Stromal cell of bone marrow (primary cell): ENCODE data around the gene SLC35E2B.

Experiments
- DNase-seq: peaks from one replicate; pipeline ENCODE4 v3.0.0-alpha.2; 2012; ENCODE audit warnings: low read depth

Gene SLC35E2B

DNA sequence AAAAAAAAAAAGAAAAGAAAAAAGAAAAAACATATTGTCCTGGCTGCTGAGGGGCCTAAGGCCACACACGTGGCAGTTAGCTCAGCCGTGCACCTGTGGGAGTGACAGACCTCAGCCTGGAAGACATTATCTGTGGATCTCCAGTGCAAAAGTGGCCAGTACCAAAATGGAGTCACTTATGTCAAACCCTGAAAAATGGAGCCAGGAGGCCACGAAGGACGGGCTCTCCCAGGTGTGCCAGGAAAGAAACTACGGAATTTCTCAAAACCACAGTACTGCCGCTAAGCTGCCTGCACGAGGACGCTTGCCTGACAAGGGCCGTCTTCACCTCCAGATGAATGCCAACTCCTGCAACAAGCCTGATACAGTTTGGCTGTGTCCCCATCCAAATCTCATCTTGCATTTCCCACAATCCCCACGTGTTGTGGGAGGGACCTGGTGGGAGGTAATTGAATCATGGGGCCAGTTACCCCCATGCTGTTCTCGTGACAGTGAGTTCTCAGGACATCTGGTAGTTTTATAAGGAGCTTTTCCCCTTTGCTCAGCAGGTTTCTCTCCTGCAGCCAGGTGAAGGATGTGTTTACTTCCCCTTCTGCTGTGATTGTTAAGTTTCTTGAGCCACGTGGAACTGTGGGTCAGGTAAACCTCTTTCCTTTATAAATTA, 82.6 kb downstream of the SLC35E2B start:
- no peak for DNase-seq
